ENCODE results near the gene MT1X.
A peak's percentile ranks its signal among the peaks of the same experiment; 100 is the strongest.
"Not testable (repeated sequence)": the region's sequence is repeated elsewhere in the genome, so short reads cannot be mapped to it uniquely, and the experiment has no call there.

Gene MT1X

GRCh38 chr16:56713794-56714193, 31.5 kb downstream of the MT1X start:
- DNase-seq, result no peak

DNA sequence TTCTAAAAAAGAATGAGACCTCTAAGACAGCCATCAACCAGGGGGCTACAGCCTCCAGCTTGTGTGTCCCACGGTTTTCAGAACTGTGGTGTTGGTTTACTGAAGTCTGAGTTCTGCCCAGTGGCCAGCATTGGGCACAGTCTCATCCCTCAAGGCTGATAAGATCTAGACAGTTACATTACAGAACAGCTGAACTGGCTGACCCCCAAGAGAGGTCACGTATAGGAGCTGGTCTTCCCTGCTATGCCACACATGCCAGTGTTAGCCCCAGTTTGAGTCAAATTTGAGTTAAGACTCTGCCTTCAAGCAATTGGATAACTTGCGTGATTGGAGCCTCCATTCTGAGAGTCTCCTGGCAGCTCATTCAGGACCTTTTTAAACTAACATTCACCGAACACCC, 32.9 kb downstream of the MT1X start:
- DNase-seq, result no peak

GRCh38 chr16:56716761-56717160, 34.5 kb downstream of the MT1X start:
- DNase-seq, result peak; percentile 76

DNA sequence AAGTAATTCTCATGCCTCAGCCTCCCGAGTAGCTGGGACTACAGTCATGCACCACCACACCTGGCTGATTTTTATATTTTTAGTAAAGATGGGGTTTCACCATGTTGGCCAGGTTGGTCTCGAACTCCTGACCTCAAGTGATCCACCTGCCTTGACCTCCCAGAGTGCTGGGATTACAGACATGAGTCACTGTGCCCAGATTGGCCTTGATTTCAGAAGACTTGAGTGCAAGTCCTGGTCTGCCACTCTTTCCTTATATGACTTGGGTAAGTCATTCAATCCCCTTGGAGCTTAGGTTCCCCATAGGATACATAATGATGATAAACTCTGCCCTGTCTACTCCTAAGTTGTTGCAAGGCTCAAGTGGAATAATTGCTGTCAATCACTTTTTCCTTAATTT, 35.3 kb downstream of the MT1X start:
- not testable (repeated sequence) for DNase-seq

- DNase-seq, result no peak
These were observed 40.1 kb downstream of the MT1X start for GRCh38 chr16:56722200-56722842.

DNA sequence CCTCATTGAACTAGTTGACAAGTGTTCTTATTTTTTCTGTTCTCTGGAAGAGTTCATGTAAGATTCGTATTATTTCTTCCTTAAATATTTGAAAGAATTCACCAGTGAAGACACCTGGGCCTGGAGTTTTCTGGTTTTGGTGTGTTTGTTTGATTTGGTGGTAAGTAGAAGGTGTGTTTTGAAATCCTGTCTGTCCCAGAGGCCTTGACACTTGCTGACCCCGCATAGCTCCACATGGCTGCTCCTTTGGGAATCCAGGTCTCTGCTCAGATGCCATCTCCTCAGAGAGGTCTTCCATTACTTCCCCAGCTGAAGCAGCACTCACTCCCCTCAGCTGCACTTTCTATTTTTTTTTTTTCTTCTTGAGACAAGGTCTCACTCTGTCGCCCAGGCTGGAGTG, 41.9 kb downstream of the MT1X start:
- DNase-seq, result no peak

DNA sequence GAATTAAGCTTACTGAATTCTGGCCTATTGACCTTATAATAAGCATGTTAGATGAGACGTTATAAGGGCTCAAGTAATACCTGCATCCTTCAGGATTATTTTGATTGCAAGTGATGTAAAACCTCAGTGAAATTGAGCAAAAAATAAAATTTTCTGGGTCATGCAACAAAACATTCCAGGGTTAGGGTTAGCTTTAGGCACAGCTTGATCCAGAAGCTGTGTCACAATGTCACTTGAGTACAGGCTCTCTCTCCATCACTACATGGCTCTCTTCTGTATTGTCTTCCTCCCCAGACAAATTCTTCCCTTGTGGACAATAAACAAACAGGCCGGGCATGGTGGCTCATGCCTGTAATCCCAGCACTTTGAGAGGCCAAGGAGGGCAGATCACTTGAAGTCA, 44.0 kb downstream of the MT1X start:
- DNase-seq, result no peak

- no peak for DNase-seq
These were observed 44.7 kb downstream of the MT1X start for GRCh38 chr16:56726926-56727325.

- no peak for DNase-seq
These were observed 45.8 kb downstream of the MT1X start for GRCh38 chr16:56728027-56728426.

GRCh38 chr16:56728980-56729734, 46.9 kb downstream of the MT1X start:
- no peak for DNase-seq

DNA sequence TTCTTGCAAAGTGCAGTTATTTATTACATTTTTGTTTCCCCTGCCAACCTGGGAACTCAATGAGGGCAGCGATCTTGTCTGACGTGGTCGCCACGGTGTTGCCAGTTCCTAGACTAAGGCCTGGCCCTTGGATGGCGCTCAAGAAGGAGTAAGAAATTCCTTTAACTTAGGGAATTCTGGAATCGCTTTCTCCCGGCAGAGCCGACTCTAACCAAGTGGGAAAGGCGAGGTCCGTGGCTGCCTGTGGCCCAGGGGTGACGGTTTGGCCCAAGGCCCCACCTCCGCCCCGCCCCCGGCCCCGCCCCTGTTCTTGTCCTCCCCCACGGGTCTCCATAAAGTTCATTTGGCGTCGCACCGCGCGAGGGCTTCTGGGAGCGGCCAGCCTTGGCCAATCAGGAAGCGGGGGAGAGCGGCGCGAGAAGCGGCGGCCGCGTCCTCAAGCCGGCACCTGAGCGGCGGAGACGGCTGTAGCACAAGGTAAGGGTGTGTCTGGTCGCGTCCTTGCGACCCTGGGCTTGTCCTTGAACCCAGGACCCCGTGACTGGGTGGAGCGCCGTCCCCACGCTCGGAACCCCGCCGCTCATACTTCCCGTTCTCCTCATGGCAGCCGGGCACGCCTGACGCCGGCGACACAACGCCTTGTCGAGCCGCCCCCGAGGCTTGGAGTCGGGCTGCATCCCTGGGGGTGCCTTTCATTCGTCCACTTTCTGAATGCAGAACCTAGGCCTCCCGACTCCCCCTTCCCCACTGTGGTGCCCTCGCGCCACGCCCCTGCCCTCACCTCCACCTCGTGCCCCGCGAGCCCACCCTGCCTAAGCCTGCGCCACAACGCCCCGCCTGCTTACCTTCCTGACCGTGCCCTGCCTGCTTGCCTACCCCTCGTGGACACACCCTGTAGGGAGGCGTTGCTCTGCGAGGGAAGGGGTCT, 47.7 kb downstream of the MT1X start, which contains the start of gene NUP93:
TSS of gene NUP93 (plus strand) at position 395 of the 928 bp plus-strand sequence. CDS start 18,119 bp downstream, outside the sequence.
- peak; percentile 95 for DNase-seq

DNA sequence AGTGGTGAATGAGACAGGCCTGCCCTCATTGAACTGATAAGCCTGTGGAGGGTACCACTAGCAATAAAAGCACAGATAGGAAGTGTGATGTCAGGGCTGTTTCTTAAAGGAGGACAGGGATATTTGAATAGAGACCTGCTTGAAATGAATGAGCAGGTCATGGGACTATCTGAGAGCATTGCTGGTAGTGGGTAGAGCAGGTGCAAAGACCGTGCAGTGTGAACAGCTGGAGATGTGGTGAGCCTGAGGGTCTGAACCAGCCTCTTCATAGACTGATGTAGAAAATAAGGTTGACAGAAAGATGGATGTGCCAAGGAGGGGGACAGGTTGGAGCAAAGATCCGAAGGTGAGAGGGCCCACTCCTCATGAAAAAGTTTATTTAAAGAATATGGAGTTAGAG, 50.1 kb downstream of the MT1X start:
- no peak for DNase-seq

DNA sequence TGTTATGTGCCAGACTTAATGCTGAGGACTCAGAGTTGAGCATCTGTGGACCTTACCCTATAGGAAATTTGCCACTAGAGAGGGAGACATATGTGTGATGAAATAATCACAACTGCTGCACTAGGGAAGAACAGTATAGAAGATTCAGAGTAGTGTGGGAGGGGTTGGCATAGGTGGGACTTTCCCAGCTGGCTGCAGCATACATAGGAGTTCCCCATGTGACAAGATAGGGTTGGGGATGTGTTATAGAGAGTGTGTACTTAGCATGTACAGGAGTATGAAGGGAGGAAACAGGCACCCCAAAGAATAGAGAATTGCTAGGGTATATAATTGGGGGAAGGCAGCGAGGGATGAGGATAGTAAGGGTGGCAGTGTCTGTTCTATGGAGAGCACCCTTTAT, 50.6 kb downstream of the MT1X start:
- no peak for DNase-seq
